A549 (cell line): ENCODE data around the gene THEMIS. TPM values are rescaled to one million over a fixed set of nuclear protein-coding genes. Genes with fewer than 3 reads are reported as not detected.

Experiments used
- ATAC-seq, 2 experiments: fragments of 200-7000 bp in 1 of 2; fragments of >200 bp in 1 of 2; cut with Nextera tagmentation in 1 of 2; cut with Tn5 transposase in 1 of 2; 3 replicates each; pipeline versions ENCODE4 v1.8.0 to v1.9.1; 2018 to 2020; ENCODE audit warnings: mild to moderate bottlenecking in 1 of 2, moderate library complexity in 1 of 2
- CTCF ChIA-PET: fragments of 300-600 bp; sonication (Branson Sonifier 250); formaldehyde crosslinking; extraction: SDS; loops from one replicate; lab custom pipeline; 2021; ENCODE audit warnings: antibody characterized with exemption, inconsistent platforms; lab: Yijun Ruan, JAX
- POLR2A ChIA-PET: fragments of 350-600 bp; formaldehyde crosslinking; extraction: SDS; loops from one replicate; lab custom pipeline; 2021; ENCODE audit warnings: antibody characterized with exemption, inconsistent platforms; lab: Yijun Ruan, JAX
- DNase-seq, 2 experiments: peaks; one replicate each; pipeline versions ENCODE4 v3.0.0 to v3.0.0-alpha.2; 2011 to 2016; ENCODE audit warnings: low read depth in 1 of 2, low spot score in 1 of 2
- FAIRE-seq: peaks from 2 replicates; lab custom pipeline; 2011; peaks lifted over from hg19 to GRCh38; lab: Jason Lieb, UNC
- H3K27ac ChIP-seq, 2 experiments: fragments of >200 bp; sonication (Bioruptor Twin); formaldehyde crosslinking; 3 replicates each; pipeline ENCODE4 v1.5.1; 2016 to 2017
- H3K4me1 ChIP-seq: fragments of >200 bp; sonication (Bioruptor Twin); formaldehyde crosslinking; 3 replicates; pipeline ENCODE4 v1.6.1; 2016
- H3K4me2 ChIP-seq: fragments of >200 bp; sonication (Bioruptor Twin); formaldehyde crosslinking; 3 replicates; pipeline ENCODE4 v1.6.1; 2016
- H3K4me3 ChIP-seq: fragments of >200 bp; sonication (Bioruptor Twin); formaldehyde crosslinking; 3 replicates; pipeline ENCODE4 v1.5.1; 2016
- H3K9me3 ChIP-seq: fragments of >200 bp; sonication (Bioruptor Twin); formaldehyde crosslinking; 3 replicates; pipeline ENCODE4 v1.6.1; 2016
- CEBPB ChIP-seq, 2 experiments: fragments of >200 bp in 1 of 2; sonication (Bioruptor Twin) in 1 of 2; formaldehyde crosslinking in 1 of 2; IDR thresholded peaks; 2 replicates each; pipeline ENCODE4 v1.6.1; 2012 to 2016
- CHD2 ChIP-seq: fragments of 150-350 bp; IDR thresholded peaks from 2 replicates; pipeline ENCODE4 v1.6.1; 2014; ENCODE audit warnings: low read length; ENCODE audit not compliant: partially characterized antibody
- EP300 ChIP-seq, 2 experiments: fragments of >200 bp; sonication (Bioruptor Twin); formaldehyde crosslinking; IDR thresholded peaks; 2 replicates in 1 of 2; 3 replicates in 1 of 2; pipeline ENCODE4 v1.6.1; 2016 to 2017
- ESRRA ChIP-seq: fragments of 150-350 bp; IDR thresholded peaks from 2 replicates; pipeline ENCODE4 v1.6.1; 2014; ENCODE audit warnings: mild to moderate bottlenecking, low read length, borderline replicate concordance
- HEYL ChIP-seq: fragments of 250-450 bp; sonication (Bioruptor Pico); IDR thresholded peaks from 2 replicates; pipeline ENCODE4 v1.8.0; 2021; ENCODE audit warnings: mild to moderate bottlenecking, moderate library complexity
- KDM1A ChIP-seq: fragments of 200-600 bp; sonication (generic); IDR thresholded peaks from 2 replicates; pipeline ENCODE4 v1.6.1; 2016; ENCODE audit warnings: low read depth, mild to moderate bottlenecking
- MAFK ChIP-seq: fragments of 450-650 bp; IDR thresholded peaks from 2 replicates; pipeline ENCODE4 v1.6.1; 2014; ENCODE audit not compliant: partially characterized antibody
- MAZ ChIP-seq: fragments of 150-350 bp; IDR thresholded peaks from 2 replicates; pipeline ENCODE4 v1.6.1; 2014; ENCODE audit warnings: antibody characterized with exemption, low read depth, low read length, borderline replicate concordance
- PHF8 ChIP-seq: fragments of 200-600 bp; sonication (generic); IDR thresholded peaks from 2 replicates; pipeline ENCODE4 v1.6.1; 2016; ENCODE audit warnings: low read depth, mild to moderate bottlenecking, antibody characterized with exemption, moderate library complexity, borderline replicate concordance
- POLR2AphosphoS2 ChIP-seq: conservative IDR thresholded peaks from 2 replicates; pipeline ENCODE4 v1.6.1; 2012; ENCODE audit warnings: low read length, improper control_type of control experiment, inconsistent platforms
- RARB ChIP-seq: fragments of 250-450 bp; sonication (Bioruptor Pico); IDR thresholded peaks from 2 replicates; pipeline ENCODE4 v1.8.0; 2021; ENCODE audit warnings: mild to moderate bottlenecking, moderate library complexity
- RFX5 ChIP-seq: fragments of 450-650 bp; IDR thresholded peaks from 2 replicates; pipeline ENCODE4 v1.7.1; 2014; ENCODE audit warnings: antibody characterized with exemption, mild to moderate bottlenecking, moderate library complexity
- RNF2 ChIP-seq: fragments of 200-600 bp; sonication (generic); IDR thresholded peaks from 2 replicates; pipeline ENCODE4 v1.6.1; 2016; ENCODE audit warnings: low read depth, mild to moderate bottlenecking, antibody characterized with exemption, moderate library complexity, borderline replicate concordance
- SMC3 ChIP-seq: fragments of >200 bp; sonication (Bioruptor Twin); formaldehyde crosslinking; IDR thresholded peaks from 3 replicates; pipeline ENCODE4 v1.6.1; 2018; ENCODE audit warnings: inconsistent platforms
- TP53 ChIP-seq: fragments of 250-450 bp; sonication (Bioruptor Pico); IDR thresholded peaks from 2 replicates; pipeline ENCODE4 v1.5.0; 2021; ENCODE audit warnings: mild to moderate bottlenecking, moderate library complexity
- WGBS: methylation state at CpG from one replicate; pipeline ENCODE4 v1.1.6; 2017; ENCODE audit errors: missing lambda C conversion rate; 5-methylcytosine and 5-hydroxymethylcytosine counted together
- polyA plus RNA-seq, 4 experiments: library from polyadenylated mRNA; depleted of rRNA in 3 of 4; stranded (reverse); fragments of >200 nt; fragmentation: RNase III in 1 of 4; extraction: RNeasy Plus Mini Kit Qiagen cat#74134 plus additional on column Dnase treatment in 1 of 4; gene quantifications; 2 replicates in 3 of 4; 3 replicates in 1 of 4; pipeline ENCODE4 v1.2.3, GENCODE V29; 2011 to 2017
- TF ChIP-seq, protein P1 (sequence below): fragments of 150-350 bp; IDR thresholded peaks from 2 replicates; pipeline ENCODE4 v1.6.1; 2014; ENCODE audit warnings: low read depth, mild to moderate bottlenecking, low read length
- TF ChIP-seq, protein P2 (sequence below): fragments of 200-600 bp; sonication (generic); IDR thresholded peaks from 2 replicates; pipeline ENCODE4 v1.6.1; 2016; ENCODE audit warnings: antibody characterized with exemption, mild to moderate bottlenecking, moderate library complexity
- TF ChIP-seq, protein P3 (sequence below): fragments of 250-450 bp; sonication (Bioruptor Pico); IDR thresholded peaks from 2 replicates; pipeline ENCODE4 v1.5.0; 2021; ENCODE audit warnings: mild to moderate bottlenecking, moderate library complexity, borderline replicate concordance
- TF ChIP-seq, protein P4 (sequence below): fragments of >200 bp; sonication (Bioruptor Twin); formaldehyde crosslinking; IDR thresholded peaks from 2 replicates; pipeline ENCODE4 v1.6.1; 2016
- TF ChIP-seq, protein P5 (sequence below): fragments of >200 bp; sonication (Bioruptor Twin); formaldehyde crosslinking; IDR thresholded peaks from 3 replicates; pipeline ENCODE4 v1.6.1; 2016

Gene THEMIS
- polyA plus RNA-seq, 2 of the 4 experiments (the other 2 are of a cell fraction), result not detected

DNA sequence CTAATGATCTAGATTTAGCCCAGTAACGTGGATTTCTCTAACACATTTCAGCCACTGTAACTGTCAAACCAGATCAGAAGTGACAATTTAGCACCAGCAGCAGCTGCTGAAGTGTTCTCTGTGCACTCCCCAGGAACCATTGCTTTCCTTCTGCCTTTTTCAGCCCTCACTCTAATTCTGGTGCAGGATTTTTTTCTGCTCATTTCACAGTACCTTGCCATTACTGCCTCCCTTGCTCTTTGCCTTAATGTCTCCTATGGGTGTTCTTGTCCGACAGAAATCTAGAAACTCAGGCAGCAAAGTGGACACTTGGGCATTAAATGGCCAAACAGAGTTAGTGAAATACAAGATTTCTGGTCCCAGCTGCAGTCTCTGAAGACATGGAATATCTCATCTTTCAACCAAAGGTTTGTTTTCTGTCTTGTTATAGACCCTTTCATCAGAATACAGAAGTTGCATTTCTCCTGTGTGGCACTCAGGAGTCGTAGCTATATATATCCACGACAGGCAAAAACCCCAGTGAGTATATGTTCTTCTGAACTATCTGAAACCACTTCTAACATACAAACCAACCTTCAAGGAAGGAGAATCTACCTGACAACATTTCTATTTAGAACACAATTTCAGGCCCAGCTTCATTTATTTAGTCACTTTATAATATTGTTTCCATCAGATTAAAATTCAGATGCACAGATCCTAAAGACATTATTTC is 92.9 kb downstream of the THEMIS start (continued):
- TF ChIP-seq, protein P1, sequence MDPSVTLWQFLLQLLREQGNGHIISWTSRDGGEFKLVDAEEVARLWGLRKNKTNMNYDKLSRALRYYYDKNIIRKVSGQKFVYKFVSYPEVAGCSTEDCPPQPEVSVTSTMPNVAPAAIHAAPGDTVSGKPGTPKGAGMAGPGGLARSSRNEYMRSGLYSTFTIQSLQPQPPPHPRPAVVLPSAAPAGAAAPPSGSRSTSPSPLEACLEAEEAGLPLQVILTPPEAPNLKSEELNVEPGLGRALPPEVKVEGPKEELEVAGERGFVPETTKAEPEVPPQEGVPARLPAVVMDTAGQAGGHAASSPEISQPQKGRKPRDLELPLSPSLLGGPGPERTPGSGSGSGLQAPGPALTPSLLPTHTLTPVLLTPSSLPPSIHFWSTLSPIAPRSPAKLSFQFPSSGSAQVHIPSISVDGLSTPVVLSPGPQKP, result no peak
- TF ChIP-seq HEYL (CRISPR knock-in tag) (no peak), PHF8 (no peak), EP300 (IDR thresholded peaks at IDR 0.05) (no peak), SMC3 (no peak), CEBPB (IDR thresholded peaks at IDR 0.05) (no peak)

DNA sequence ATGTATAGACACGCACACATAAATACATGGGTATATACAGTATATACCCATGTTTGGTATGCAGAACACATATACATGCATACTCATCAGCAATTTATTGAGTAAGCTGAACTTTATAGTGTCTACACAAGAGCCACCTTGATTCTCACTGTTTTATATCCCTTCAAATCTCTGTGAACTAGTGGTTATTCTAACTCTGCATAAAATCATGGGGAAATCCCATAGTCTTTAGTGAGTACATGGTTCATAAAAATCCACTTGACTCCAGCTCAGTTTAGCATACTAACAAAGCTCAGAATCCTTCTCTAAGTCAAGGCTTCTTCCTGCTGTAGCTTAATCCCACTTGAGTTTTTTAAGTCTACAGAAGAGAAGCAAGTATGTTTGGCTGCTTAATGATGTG is 104.1 kb downstream of the THEMIS start:
- ChIA-PET CTCF (interaction anchor here (0.6 kb wide), 1 partner anchor 157 kb away, joined by 4 read pairs; no protein-coding TSS in a partner anchor), POLR2A (no interaction called here)
- Histone ChIP-seq H3K27ac (no peak overlapping the region), H3K4me3 (no peak overlapping the region), H3K4me2 (no peak overlapping the region), H3K4me1 (no peaks in the 10 kb centered on the region), H3K9me3 (no peaks in the 10 kb centered on the region)
- DNase-seq (no peak), FAIRE-seq (no peak), ATAC-seq (no peak)
- TF ChIP-seq HEYL (CRISPR knock-in tag), result no peak
- TF ChIP-seq RFX5, result no peak
- TF ChIP-seq, protein P2, sequence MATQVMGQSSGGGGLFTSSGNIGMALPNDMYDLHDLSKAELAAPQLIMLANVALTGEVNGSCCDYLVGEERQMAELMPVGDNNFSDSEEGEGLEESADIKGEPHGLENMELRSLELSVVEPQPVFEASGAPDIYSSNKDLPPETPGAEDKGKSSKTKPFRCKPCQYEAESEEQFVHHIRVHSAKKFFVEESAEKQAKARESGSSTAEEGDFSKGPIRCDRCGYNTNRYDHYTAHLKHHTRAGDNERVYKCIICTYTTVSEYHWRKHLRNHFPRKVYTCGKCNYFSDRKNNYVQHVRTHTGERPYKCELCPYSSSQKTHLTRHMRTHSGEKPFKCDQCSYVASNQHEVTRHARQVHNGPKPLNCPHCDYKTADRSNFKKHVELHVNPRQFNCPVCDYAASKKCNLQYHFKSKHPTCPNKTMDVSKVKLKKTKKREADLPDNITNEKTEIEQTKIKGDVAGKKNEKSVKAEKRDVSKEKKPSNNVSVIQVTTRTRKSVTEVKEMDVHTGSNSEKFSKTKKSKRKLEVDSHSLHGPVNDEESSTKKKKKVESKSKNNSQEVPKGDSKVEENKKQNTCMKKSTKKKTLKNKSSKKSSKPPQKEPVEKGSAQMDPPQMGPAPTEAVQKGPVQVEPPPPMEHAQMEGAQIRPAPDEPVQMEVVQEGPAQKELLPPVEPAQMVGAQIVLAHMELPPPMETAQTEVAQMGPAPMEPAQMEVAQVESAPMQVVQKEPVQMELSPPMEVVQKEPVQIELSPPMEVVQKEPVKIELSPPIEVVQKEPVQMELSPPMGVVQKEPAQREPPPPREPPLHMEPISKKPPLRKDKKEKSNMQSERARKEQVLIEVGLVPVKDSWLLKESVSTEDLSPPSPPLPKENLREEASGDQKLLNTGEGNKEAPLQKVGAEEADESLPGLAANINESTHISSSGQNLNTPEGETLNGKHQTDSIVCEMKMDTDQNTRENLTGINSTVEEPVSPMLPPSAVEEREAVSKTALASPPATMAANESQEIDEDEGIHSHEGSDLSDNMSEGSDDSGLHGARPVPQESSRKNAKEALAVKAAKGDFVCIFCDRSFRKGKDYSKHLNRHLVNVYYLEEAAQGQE, result no peak
- 90% methylated on average over 1 of the region's 1 CpG for WGBS

DNA sequence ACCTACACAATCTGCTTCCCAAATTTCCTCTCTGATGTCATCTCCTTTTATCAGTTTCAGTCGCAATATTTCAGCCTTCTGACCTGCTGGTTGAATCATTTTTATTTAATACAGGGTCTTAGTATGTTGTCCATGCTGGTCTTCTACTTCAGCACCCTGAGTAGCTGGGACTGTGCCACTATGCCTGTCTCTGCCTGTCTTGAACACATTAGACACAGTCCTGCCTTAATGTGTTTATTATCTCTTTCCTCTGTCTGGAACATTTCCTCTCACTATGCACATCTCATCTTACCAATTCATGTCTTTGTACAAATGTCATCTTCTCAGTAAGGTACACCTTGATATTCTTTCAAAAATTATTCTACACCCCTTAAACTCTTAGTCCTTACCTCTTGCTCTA is 106.5 kb downstream of the THEMIS start:
- DNase-seq (no peak), ATAC-seq (no peak), FAIRE-seq (no peak)
- ChIA-PET CTCF (no interaction called here), POLR2A (no interaction called here)
- H3K9me3 ChIP-seq, result no peaks in the 10 kb centered on the region
- H3K27ac ChIP-seq, result no peak overlapping the region
- WGBS, result 4% methylated on average over 1 of the region's 1 CpG
- H3K4me1 ChIP-seq, result no peaks in the 10 kb centered on the region
- H3K4me3 ChIP-seq, result no peak overlapping the region
- H3K4me2 ChIP-seq, result no peak overlapping the region
- TF ChIP-seq, protein P3, sequence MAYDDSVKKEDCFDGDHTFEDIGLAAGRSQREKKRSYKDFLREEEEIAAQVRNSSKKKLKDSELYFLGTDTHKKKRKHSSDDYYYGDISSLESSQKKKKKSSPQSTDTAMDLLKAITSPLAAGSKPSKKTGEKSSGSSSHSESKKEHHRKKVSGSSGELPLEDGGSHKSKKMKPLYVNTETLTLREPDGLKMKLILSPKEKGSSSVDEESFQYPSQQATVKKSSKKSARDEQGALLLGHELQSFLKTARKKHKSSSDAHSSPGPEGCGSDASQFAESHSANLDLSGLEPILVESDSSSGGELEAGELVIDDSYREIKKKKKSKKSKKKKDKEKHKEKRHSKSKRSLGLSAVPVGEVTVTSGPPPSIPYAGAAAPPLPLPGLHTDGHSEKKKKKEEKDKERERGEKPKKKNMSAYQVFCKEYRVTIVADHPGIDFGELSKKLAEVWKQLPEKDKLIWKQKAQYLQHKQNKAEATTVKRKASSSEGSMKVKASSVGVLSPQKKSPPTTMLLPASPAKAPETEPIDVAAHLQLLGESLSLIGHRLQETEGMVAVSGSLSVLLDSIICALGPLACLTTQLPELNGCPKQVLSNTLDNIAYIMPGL (CRISPR knock-in tag), result no peak
- TF ChIP-seq KDM1A (no peak), TP53 (CRISPR knock-in tag) (no peak), ESRRA (no peak), PHF8 (no peak), SMC3 (no peak), RNF2 (no peak), RARB (CRISPR knock-in tag) (no peak), MAFK (no peak), POLR2AphosphoS2 (no peak), MAZ (no peak), CHD2 (no peak)
- TF ChIP-seq, protein P2, result no peak
- TF ChIP-seq, protein P4, sequence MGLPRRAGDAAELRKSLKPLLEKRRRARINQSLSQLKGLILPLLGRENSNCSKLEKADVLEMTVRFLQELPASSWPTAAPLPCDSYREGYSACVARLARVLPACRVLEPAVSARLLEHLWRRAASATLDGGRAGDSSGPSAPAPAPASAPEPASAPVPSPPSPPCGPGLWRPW, result no peak
- TF ChIP-seq, protein P5, sequence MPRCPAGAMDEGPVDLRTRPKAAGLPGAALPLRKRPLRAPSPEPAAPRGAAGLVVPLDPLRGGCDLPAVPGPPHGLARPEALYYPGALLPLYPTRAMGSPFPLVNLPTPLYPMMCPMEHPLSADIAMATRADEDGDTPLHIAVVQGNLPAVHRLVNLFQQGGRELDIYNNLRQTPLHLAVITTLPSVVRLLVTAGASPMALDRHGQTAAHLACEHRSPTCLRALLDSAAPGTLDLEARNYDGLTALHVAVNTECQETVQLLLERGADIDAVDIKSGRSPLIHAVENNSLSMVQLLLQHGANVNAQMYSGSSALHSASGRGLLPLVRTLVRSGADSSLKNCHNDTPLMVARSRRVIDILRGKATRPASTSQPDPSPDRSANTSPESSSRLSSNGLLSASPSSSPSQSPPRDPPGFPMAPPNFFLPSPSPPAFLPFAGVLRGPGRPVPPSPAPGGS, result no peak
